Ascending aorta (tissue), 2 donors: ENCODE data around the gene APOO. TPM values are rescaled to one million over a fixed set of nuclear protein-coding genes. Genes with fewer than 3 reads are reported as not detected.

ENCODE experiments used
- DNase-seq, 2 donors: peaks; one replicate each; pipeline ENCODE4 v3.0.0-alpha.2; 2019; ENCODE audit warnings: low spot score in 2 of 2
- H3K27ac ChIP-seq, 2 donors: fragments of 200-600 bp; sonication (generic); one replicate each; pipeline ENCODE4 v1.5.1; 2016 to 2017; ENCODE audit warnings: mild to moderate bottlenecking in 1 of 2
- H3K27me3 ChIP-seq: fragments of 200-600 bp; sonication (generic); one replicate; pipeline ENCODE4 v1.5.1; 2017
- H3K36me3 ChIP-seq, 2 donors: fragments of 200-600 bp; sonication (generic); one replicate each; pipeline ENCODE4 v1.5.1; 2016
- H3K4me1 ChIP-seq, 2 donors: fragments of 200-600 bp; sonication (generic); one replicate each; pipeline ENCODE4 v1.5.1; 2016 to 2017; ENCODE audit warnings: mild to moderate bottlenecking in 1 of 2
- H3K4me3 ChIP-seq, 2 donors: fragments of 200-600 bp; sonication (generic); one replicate each; pipeline ENCODE4 v1.5.1; 2016 to 2017; ENCODE audit warnings: mild to moderate bottlenecking in 1 of 2
- H3K9me3 ChIP-seq, 2 donors: fragments of 200-600 bp; sonication (generic); one replicate each; pipeline ENCODE4 v1.5.1; 2016
- CTCF ChIP-seq, 3 experiments: fragments of 200-600 bp in 2 of 3; fragments of 450-650 bp in 1 of 3; sonication (generic) in 2 of 3; IDR thresholded peaks; one replicate each; pipeline ENCODE4 v1.5.1; 2016 to 2019; ENCODE audit warnings: antibody characterized with exemption in 3 of 3, mild to moderate bottlenecking in 1 of 3, moderate library complexity in 1 of 3
- intact Hi-C: fragments of 100-400 bp; cut with DNase I; formaldehyde crosslinking; loops from one replicate; pipeline ENCODE4 v1.15.1; 2023
- total RNA-seq: library from RNA; depleted of rRNA; stranded (reverse); fragments of >200 nt; gene quantifications from one replicate; pipeline ENCODE4 v1.1.0, GENCODE V29; 2016

Gene APOO
- total RNA-seq, 1 donor from 2014 or later = not detected

DNA sequence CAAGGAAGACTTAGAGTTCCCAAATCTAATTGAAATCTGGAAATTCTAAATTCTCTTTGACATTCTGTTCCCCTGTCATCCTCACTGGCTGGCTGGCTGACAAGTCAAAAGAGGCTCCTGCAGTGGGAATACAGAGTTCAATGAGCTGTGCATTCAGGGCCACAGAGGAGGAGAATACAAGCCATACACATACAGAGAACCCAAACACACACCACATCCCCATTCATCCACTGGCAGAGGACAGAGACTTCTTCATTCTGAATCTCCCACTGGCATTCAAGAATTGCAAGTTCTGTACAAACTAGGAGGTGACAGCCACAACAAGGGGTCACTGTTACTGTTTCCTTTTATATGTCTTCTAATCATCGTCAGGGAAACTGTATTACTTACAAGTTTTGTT, 75.0 kb downstream of the APOO start:
- intact Hi-C loops = no loop called here
- TF ChIP-seq CTCF (IDR thresholded peaks at IDR 0.05) = no peak
- Histone ChIP-seq H3K27ac (no peak overlapping the region), H3K36me3 (no peaks in the 10 kb centered on the region), H3K4me1 (no peaks in the 10 kb centered on the region), H3K9me3 (no peaks in the 10 kb centered on the region), H3K4me3 (no peak overlapping the region), H3K27me3 (no peaks in the 10 kb centered on the region)
- no peak for DNase-seq

DNA sequence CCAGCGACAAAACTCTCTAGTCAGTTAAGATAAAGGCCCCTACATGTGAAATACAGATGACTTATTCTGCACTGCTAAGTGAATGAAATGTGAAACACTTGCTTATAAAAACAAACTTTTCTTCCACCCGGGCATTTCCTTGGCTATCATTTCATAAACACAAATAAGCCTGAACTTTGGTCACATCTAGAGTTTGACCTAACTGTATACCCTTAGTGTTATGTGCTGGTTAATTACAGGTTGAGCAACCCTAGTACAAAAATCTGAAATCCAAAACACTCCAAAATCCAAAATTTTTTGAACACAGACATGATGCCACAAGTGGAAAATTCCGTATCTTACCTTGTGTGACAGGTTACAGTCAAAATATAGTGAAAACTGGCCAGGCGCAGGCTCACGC, 78.9 kb downstream of the APOO start:
- Histone ChIP-seq H3K27me3 (no peaks in the 10 kb centered on the region), H3K4me1 (no peaks in the 10 kb centered on the region), H3K36me3 (no peaks in the 10 kb centered on the region), H3K4me3 (no peak overlapping the region), H3K27ac (no peak overlapping the region), H3K9me3 (no peaks in the 10 kb centered on the region)
- intact Hi-C loops = no loop called here
- DNase-seq = no peak
- TF ChIP-seq CTCF (IDR thresholded peaks at IDR 0.05) = no peak

DNA sequence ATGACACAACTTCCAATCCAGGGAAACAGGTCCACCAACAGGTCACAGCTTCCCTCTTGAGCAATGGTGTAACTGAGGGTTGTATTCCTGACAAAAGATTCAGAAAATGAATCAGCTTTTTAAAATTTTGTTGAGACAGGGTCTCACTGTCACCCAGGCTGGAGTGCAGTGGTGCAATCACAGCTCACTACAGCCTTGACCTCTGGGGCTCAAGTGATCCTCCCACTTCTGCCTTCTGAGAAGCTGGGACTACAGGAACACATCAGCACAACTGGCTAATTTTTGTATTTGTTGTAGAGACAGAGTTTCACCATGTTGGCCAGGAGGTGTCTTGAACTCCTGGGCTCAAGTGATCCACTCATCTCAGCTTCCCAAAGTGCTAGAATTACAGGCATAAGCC, 81.1 kb downstream of the APOO start:
- no peak for DNase-seq
- no peak overlapping the region for H3K27ac ChIP-seq
- intact Hi-C loops = no loop called here
- H3K36me3 ChIP-seq = no peaks in the 10 kb centered on the region
- no peak for TF ChIP-seq CTCF (IDR thresholded peaks at IDR 0.05)
- H3K9me3 ChIP-seq = no peaks in the 10 kb centered on the region
- no peaks in the 10 kb centered on the region for H3K27me3 ChIP-seq
- no peak overlapping the region for H3K4me3 ChIP-seq
- H3K4me1 ChIP-seq = no peaks in the 10 kb centered on the region

DNA sequence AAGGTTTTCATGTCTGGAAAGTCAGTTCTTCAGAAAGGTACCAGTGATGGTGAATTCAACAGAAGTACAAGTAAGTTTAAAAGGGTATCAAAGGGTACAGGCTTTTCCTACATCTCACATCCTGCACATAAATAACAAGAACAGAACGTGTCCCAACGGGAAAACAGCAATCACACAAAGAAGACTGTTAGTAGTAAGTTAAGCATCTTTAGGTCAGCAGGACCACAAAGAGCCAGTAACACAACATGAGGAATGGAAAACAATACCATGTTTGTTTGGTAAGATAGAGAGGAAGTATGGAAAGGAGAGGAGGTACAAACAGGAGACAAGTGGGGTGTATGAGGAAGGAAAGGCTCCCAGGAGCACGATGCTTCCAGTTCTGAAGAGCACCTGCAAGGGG, 81.5 kb downstream of the APOO start:
- Histone ChIP-seq H3K27ac (no peak overlapping the region), H3K36me3 (no peaks in the 10 kb centered on the region), H3K27me3 (no peaks in the 10 kb centered on the region), H3K4me3 (no peak overlapping the region), H3K9me3 (no peaks in the 10 kb centered on the region), H3K4me1 (no peaks in the 10 kb centered on the region)
- no peak for DNase-seq
- no peak for TF ChIP-seq CTCF (IDR thresholded peaks at IDR 0.05)
- intact Hi-C loops = no loop called here

DNA sequence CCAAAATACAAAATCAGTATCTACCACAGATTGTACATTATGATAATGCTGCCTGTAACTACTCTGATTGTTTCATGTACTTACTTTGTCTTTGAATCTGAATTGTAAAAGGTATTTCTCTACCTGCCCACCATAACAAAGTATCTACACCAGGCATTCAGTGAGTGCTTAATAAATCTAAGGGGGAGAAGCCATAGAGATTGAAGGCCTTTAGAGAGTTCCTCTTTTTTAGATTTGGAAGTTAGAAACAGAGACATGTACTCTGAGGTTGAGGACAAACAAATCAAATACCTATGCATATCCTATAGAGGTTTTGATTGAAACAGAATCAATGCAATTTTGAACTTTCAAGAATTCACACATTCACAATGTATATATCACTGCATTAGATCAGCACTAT, 82.1 kb downstream of the APOO start:
- H3K4me3 ChIP-seq = no peak overlapping the region
- H3K9me3 ChIP-seq = no peaks in the 10 kb centered on the region
- DNase-seq = no peak
- intact Hi-C loops = no loop called here
- TF ChIP-seq CTCF (IDR thresholded peaks at IDR 0.05) = no peak
- no peaks in the 10 kb centered on the region for H3K36me3 ChIP-seq
- H3K4me1 ChIP-seq = no peaks in the 10 kb centered on the region
- H3K27ac ChIP-seq = no peak overlapping the region
- no peaks in the 10 kb centered on the region for H3K27me3 ChIP-seq

DNA sequence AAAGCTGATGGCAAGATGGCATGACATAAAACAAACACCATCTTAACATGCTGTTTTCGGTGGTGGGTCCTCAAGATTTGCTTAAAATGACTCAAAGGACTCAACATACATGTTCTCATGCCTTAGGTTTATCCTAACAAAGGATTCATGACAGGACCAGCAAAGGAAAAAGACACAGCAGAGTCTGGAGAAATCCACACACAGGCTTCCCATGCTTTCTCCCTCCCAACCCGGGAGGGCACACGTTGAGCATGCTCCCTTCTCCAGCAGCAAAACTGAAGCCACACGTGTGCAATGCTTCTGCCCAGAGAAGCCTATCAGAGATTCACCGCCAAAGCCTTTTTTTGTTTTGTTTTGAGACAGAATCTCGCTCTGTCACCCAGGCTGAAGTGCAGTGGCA, 84.9 kb downstream of the APOO start:
- no peak overlapping the region for H3K27ac ChIP-seq

More for the DNA sequence above, 84.9 kb downstream of the APOO start:
- H3K36me3 ChIP-seq = no peaks in the 10 kb centered on the region
- intact Hi-C loops = no loop called here
- no peak overlapping the region for H3K4me3 ChIP-seq
- no peak for TF ChIP-seq CTCF (IDR thresholded peaks at IDR 0.05)
- H3K9me3 ChIP-seq = no peaks in the 10 kb centered on the region
- H3K27me3 ChIP-seq = no peaks in the 10 kb centered on the region
- no peaks in the 10 kb centered on the region for H3K4me1 ChIP-seq
- DNase-seq = no peak
